GM20431 (cell line): ENCODE measurements around the gene SLC6A8.
"Not testable (repeated sequence)": the region's sequence is repeated elsewhere in the genome, so short reads cannot be mapped to it uniquely, and the experiment has no call there.

Experiments
- in situ Hi-C: fragments of 300-500 bp; cut with MseI, MboI; formaldehyde crosslinking; loops from one replicate; pipeline ENCODE4 v1.15.0; 2020; ENCODE audit warnings: low sequenced_read_pairs; ENCODE audit not compliant: unreplicated experiment

Gene SLC6A8

GRCh38 chrX:153689654-153690465 lies 2.1 kb downstream of the SLC6A8 start:
- in situ Hi-C loops = no loop called here

GRCh38 chrX:153690466-153690865 lies 2.7 kb downstream of the SLC6A8 start:
- in situ Hi-C loops = no loop called here

GRCh38 chrX:153691032-153691827 lies 3.5 kb downstream of the SLC6A8 start:
- in situ Hi-C loops = not testable (repeated sequence)

GRCh38 chrX:153692003-153692402 lies 4.3 kb downstream of the SLC6A8 start:
- in situ Hi-C loops = no loop called here

- in situ Hi-C loops = no loop called here
These were observed 5.0 kb downstream of the SLC6A8 start for GRCh38 chrX:153692611-153693156.

- in situ Hi-C loops = no loop called here
These were observed 5.7 kb downstream of the SLC6A8 start for GRCh38 chrX:153693216-153694086.

- in situ Hi-C loops = not testable (repeated sequence)
These were observed 6.5 kb downstream of the SLC6A8 start for GRCh38 chrX:153694256-153694655.

- in situ Hi-C loops = no loop called here
These were observed 7.1 kb downstream of the SLC6A8 start for GRCh38 chrX:153694687-153695270.

- in situ Hi-C loops = no loop called here
These were observed 8.4 kb downstream of the SLC6A8 start for GRCh38 chrX:153696100-153696499.

- in situ Hi-C loops = not testable (repeated sequence)
These were observed 8.8 kb downstream of the SLC6A8 start for GRCh38 chrX:153696538-153696937.

- in situ Hi-C loops = not testable (repeated sequence)
These were observed 9.4 kb downstream of the SLC6A8 start for GRCh38 chrX:153696986-153697722.

- in situ Hi-C loops = no loop called here
These were observed 10.5 kb downstream of the SLC6A8 start for GRCh38 chrX:153697924-153698865.

- in situ Hi-C loops = not testable (repeated sequence)
These were observed 11.6 kb downstream of the SLC6A8 start for GRCh38 chrX:153699210-153699783.

- in situ Hi-C loops = not testable (repeated sequence)
These were observed 12.2 kb downstream of the SLC6A8 start for GRCh38 chrX:153699784-153700371.

- in situ Hi-C loops = no loop called here
These were observed 12.7 kb downstream of the SLC6A8 start for GRCh38 chrX:153700376-153700945.

- in situ Hi-C loops = no loop called here
These were observed 13.2 kb downstream of the SLC6A8 start for GRCh38 chrX:153700967-153701366.

- in situ Hi-C loops = no loop called here
These were observed 14.0 kb downstream of the SLC6A8 start for GRCh38 chrX:153701706-153702105.
